PC-9 (cell line): ENCODE results near the gene AIFM1. TPM values are rescaled to one million over a fixed set of nuclear protein-coding genes. Genes with fewer than 3 reads are reported as not detected.
"Not testable (repeated sequence)": the region's sequence is repeated elsewhere in the genome, so short reads cannot be mapped to it uniquely, and the experiment has no call there.

ENCODE experiments used
- BruUV-seq: library from RNA; stranded (reverse); fragments of 400-500 nt; replicated peaks from 2 replicates; lab custom pipeline; 2021; lab: Mats Ljungman, UMichigan
- CTCF ChIA-PET: fragments of 300-600 bp; sonication (Branson Sonifier 250); formaldehyde crosslinking; loops from one replicate; lab custom pipeline; 2022; ENCODE audit warnings: antibody characterized with exemption; lab: Charles Lee
- POLR2A ChIA-PET: fragments of 300-600 bp; sonication (Branson Sonifier 250); formaldehyde crosslinking; loops from one replicate; lab custom pipeline; 2022; ENCODE audit warnings: antibody characterized with exemption; ENCODE audit not compliant: unreplicated experiment; lab: Charles Lee
- DNase-seq, 2 experiments: peaks; one replicate each; pipeline versions ENCODE4 v3.0.0 to v3.0.0-alpha.2; 2015 to 2022; ENCODE audit warnings: mixed read lengths in 1 of 2
- H2AFZ ChIP-seq: fragments of 200-600 bp; sonication (generic); 2 replicates; pipeline ENCODE4 v1.8.1; 2017; ENCODE audit warnings: antibody characterized with exemption
- H3F3A ChIP-seq: fragments of 200-600 bp; sonication (generic); 2 replicates; pipeline ENCODE4 v1.8.1; 2017; ENCODE audit warnings: antibody characterized with exemption, mild to moderate bottlenecking, low read depth; ENCODE audit not compliant: insufficient read depth
- H3K27ac ChIP-seq: fragments of 200-600 bp; sonication (generic); 2 replicates; pipeline ENCODE4 v1.6.1; 2016; ENCODE audit warnings: mixed run types
- H3K27me3 ChIP-seq: fragments of 200-600 bp; sonication (generic); 2 replicates; pipeline ENCODE4 v1.6.1; 2016; ENCODE audit warnings: low read depth, mixed run types; ENCODE audit not compliant: insufficient read depth
- H3K36me3 ChIP-seq: fragments of 200-600 bp; sonication (generic); 2 replicates; pipeline ENCODE4 v1.6.1; 2016; ENCODE audit warnings: low read depth, mixed run types
- H3K4me1 ChIP-seq: fragments of 200-600 bp; sonication (generic); replicated peaks from 2 replicates; pipeline ENCODE4 v1.6.1; 2016; ENCODE audit warnings: mixed run types; ENCODE audit not compliant: insufficient read depth
- H3K4me2 ChIP-seq: fragments of 200-600 bp; sonication (generic); 2 replicates; pipeline ENCODE4 v1.6.1; 2017; ENCODE audit warnings: mixed run types
- H3K4me3 ChIP-seq: fragments of 200-600 bp; sonication (generic); 2 replicates; pipeline ENCODE4 v1.6.1; 2016; ENCODE audit warnings: mixed run types
- H3K79me2 ChIP-seq: fragments of 200-600 bp; sonication (generic); 2 replicates; pipeline ENCODE4 v1.6.1; 2017; ENCODE audit warnings: low read depth, mixed run types
- H3K9me2 ChIP-seq: fragments of 200-600 bp; sonication (generic); 2 replicates; pipeline ENCODE4 v1.8.1; 2017; ENCODE audit warnings: mild to moderate bottlenecking; ENCODE audit not compliant: insufficient read depth
- H3K9me3 ChIP-seq: fragments of 200-600 bp; sonication (generic); 2 replicates; pipeline ENCODE4 v1.8.1; 2016; ENCODE audit warnings: low read depth; ENCODE audit not compliant: insufficient read depth
- H4K20me1 ChIP-seq: fragments of 200-600 bp; sonication (generic); 2 replicates; pipeline ENCODE4 v1.8.1; 2017; ENCODE audit not compliant: insufficient read depth
- EZH2 ChIP-seq: fragments of 200-600 bp; sonication (generic); IDR thresholded peaks from 2 replicates; pipeline ENCODE4 v1.8.0; 2017; ENCODE audit warnings: antibody characterized with exemption, low read depth
- intact Hi-C: fragments of 100-400 bp; cut with micrococcal nuclease; formaldehyde crosslinking; loops from one replicate; pipeline ENCODE4 v1.10.0; 2022; ENCODE audit not compliant: unreplicated experiment
- total RNA-seq: library from RNA; stranded (reverse); gene quantifications from 2 replicates; pipeline ENCODE4 v1.2.3, GENCODE V29; 2021
- TF ChIP-seq, protein P1 (sequence below): fragments of 200-600 bp; sonication (generic); conservative IDR thresholded peaks from 2 replicates; pipeline ENCODE4 v1.6.1; 2017; ENCODE audit warnings: mixed run types, antibody characterized with exemption, mild to moderate bottlenecking, moderate library complexity

Gene AIFM1
- total RNA-seq, 1 experiment from 2014 or later, result 83.3 TPM

- POLR2A ChIA-PET, result no interaction called here
- Histone ChIP-seq H3K36me3 (no peaks in the 10 kb centered on the region), H3K4me1 (peaks cover 85% of the 10 kb centered on the region), H3K4me2 (0 out of 2 replicates have a peak overlapping the region, but pooled peaks have one; percentile 81), H2AFZ (no peak overlapping the region), H3K27me3 (no peaks in the 10 kb centered on the region), H3K79me2 (no peaks in the 10 kb centered on the region), H3K9me2 (no peaks in the 10 kb centered on the region), H3K9me3 (no peaks in the 10 kb centered on the region), H3K4me3 (no peak overlapping the region), H3K27ac (no peak overlapping the region), H3F3A (peaks cover 38% of the 10 kb centered on the region), H4K20me1 (no peaks in the 10 kb centered on the region)
- no peak for TF ChIP-seq EZH2
- TF ChIP-seq, protein P1, sequence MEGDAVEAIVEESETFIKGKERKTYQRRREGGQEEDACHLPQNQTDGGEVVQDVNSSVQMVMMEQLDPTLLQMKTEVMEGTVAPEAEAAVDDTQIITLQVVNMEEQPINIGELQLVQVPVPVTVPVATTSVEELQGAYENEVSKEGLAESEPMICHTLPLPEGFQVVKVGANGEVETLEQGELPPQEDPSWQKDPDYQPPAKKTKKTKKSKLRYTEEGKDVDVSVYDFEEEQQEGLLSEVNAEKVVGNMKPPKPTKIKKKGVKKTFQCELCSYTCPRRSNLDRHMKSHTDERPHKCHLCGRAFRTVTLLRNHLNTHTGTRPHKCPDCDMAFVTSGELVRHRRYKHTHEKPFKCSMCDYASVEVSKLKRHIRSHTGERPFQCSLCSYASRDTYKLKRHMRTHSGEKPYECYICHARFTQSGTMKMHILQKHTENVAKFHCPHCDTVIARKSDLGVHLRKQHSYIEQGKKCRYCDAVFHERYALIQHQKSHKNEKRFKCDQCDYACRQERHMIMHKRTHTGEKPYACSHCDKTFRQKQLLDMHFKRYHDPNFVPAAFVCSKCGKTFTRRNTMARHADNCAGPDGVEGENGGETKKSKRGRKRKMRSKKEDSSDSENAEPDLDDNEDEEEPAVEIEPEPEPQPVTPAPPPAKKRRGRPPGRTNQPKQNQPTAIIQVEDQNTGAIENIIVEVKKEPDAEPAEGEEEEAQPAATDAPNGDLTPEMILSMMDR, result no peak
- no TSS peak for BruUV-seq
- CTCF ChIA-PET, result no interaction called here
- intact Hi-C loops, result no loop called here
- DNase-seq, result no peak
These were observed 48.5 kb downstream of the AIFM1 start for GRCh38 chrX:130117166-130117565.

- intact Hi-C loops, H3K9me3 ChIP-seq, H3K4me3 ChIP-seq, DNase-seq, H4K20me1 ChIP-seq, BruUV-seq, H3K79me2 ChIP-seq, H3K27me3 ChIP-seq, H3K36me3 ChIP-seq, H3K9me2 ChIP-seq, H2AFZ ChIP-seq: not testable (repeated sequence)
- H3K4me1 ChIP-seq, result peaks cover 76% of the 10 kb centered on the region
- peak overlapping the region; percentile 76 for H3K27ac ChIP-seq
- ChIA-PET CTCF (interaction anchor here (0.7 to 0.8 kb wide), 2 partner anchors 59 to 552 kb away, joined by 12 read pairs; no protein-coding TSS in a partner anchor), POLR2A (interaction anchor here (0.6 kb wide), 1 partner anchor 9 kb away, joined by 6 read pairs; no protein-coding TSS in a partner anchor)
- peak overlapping the region; percentile 60; the same call in 1 of the 2 replicates for H3K4me2 ChIP-seq
- peaks cover 37% of the 10 kb centered on the region for H3F3A ChIP-seq
These were observed 50.3 kb downstream of the AIFM1 start for GRCh38 chrX:130115119-130115885.

GRCh38 chrX:130114141-130114588, 51.5 kb downstream of the AIFM1 start:
- H3K79me2 ChIP-seq, result peaks cover 10% of the 10 kb centered on the region
- no peaks in the 10 kb centered on the region for H3K9me2 ChIP-seq
- ChIA-PET POLR2A (no interaction called here), CTCF (interaction anchor here (0.7 to 0.8 kb wide), 2 partner anchors 60 to 551 kb away, joined by 12 read pairs; no protein-coding TSS in a partner anchor)
- TF ChIP-seq, protein P1, result no peak
- no peak for TF ChIP-seq EZH2
- no peaks in the 10 kb centered on the region for H3K9me3 ChIP-seq
- H3K36me3 ChIP-seq, result no peaks in the 10 kb centered on the region
- H3K4me2 ChIP-seq, result peak overlapping the region; percentile 60
- H3K4me3 ChIP-seq, result peak overlapping the region; percentile 3; the same call in 1 of the 2 replicates
- no peaks in the 10 kb centered on the region for H3K27me3 ChIP-seq
- no TSS peak for BruUV-seq
- peak overlapping the region; percentile 67 for H2AFZ ChIP-seq
- DNase-seq, result peak; percentile 66 to 68
- intact Hi-C loops, result loop anchor here (5.0 kb wide), 2 partner anchors 53 to 132 kb away; partner anchors contain the start of genes AIFM1 and BCORL1
- peak overlapping the region; percentile 76 for H3K27ac ChIP-seq
- no peaks in the 10 kb centered on the region for H4K20me1 ChIP-seq
- H3F3A ChIP-seq, result peaks cover 44% of the 10 kb centered on the region
- peaks cover 68% of the 10 kb centered on the region for H3K4me1 ChIP-seq
